Karpas-422 (cell line): ENCODE data around the gene BRSK1. TPM values are rescaled to one million over a fixed set of nuclear protein-coding genes. Genes with fewer than 3 reads are reported as not detected.

Experiments
- DNase-seq: peaks from one replicate; pipeline ENCODE4 v3.0.0-alpha.2; 2015
- H2AFZ ChIP-seq: fragments of 200-600 bp; sonication (generic); 2 replicates; pipeline ENCODE4 v1.6.1; 2014; ENCODE audit warnings: antibody characterized with exemption, low read length, mixed read lengths
- H3K27ac ChIP-seq: fragments of 200-600 bp; sonication (generic); 2 replicates; pipeline ENCODE4 v1.5.1; 2014; ENCODE audit warnings: mild to moderate bottlenecking, low read length, moderate library complexity
- H3K27me3 ChIP-seq: fragments of 200-600 bp; sonication (generic); 2 replicates; pipeline ENCODE4 v1.6.1; 2014; ENCODE audit warnings: low read length, mixed read lengths
- H3K36me3 ChIP-seq: fragments of 200-600 bp; sonication (generic); 2 replicates; pipeline ENCODE4 v1.6.1; 2014; ENCODE audit warnings: low read length, mixed read lengths; ENCODE audit not compliant: insufficient read depth
- H3K4me1 ChIP-seq: fragments of 200-600 bp; sonication (generic); 2 replicates; pipeline ENCODE4 v1.6.1; 2014; ENCODE audit warnings: mild to moderate bottlenecking, low read length, mixed read lengths
- H3K4me2 ChIP-seq: fragments of 200-600 bp; sonication (generic); 2 replicates; pipeline ENCODE4 v1.6.1; 2014; ENCODE audit warnings: low read length, low read depth, mild to moderate bottlenecking; ENCODE audit not compliant: poor library complexity, severe bottlenecking
- H3K4me3 ChIP-seq: fragments of 200-600 bp; sonication (generic); 2 replicates; pipeline ENCODE4 v1.5.1; 2014; ENCODE audit warnings: mild to moderate bottlenecking, antibody characterized with exemption, low read length, mixed read lengths
- H3K79me2 ChIP-seq: fragments of 200-600 bp; sonication (generic); 2 replicates; pipeline ENCODE4 v1.6.1; 2014; ENCODE audit warnings: mild to moderate bottlenecking, low read length, mixed read lengths
- H3K9ac ChIP-seq: fragments of 200-600 bp; sonication (generic); 2 replicates; pipeline ENCODE4 v1.6.0; 2014; ENCODE audit warnings: low read length
- H3K9me2 ChIP-seq: fragments of 200-600 bp; sonication (generic), shearing (Covaris generic); replicated peaks from 2 replicates; pipeline ENCODE4 v1.6.0; 2014; ENCODE audit warnings: mild to moderate bottlenecking, low read length, moderate library complexity; ENCODE audit not compliant: insufficient read depth
- H3K9me3 ChIP-seq: fragments of 300-700, 200-600 bp; sonication (generic); 2 replicates; pipeline ENCODE4 v1.6.1; 2014; ENCODE audit warnings: low read length, mixed read lengths
- H4K20me1 ChIP-seq: fragments of 200-600 bp; sonication (generic); 2 replicates; pipeline ENCODE4 v1.6.1; 2014; ENCODE audit warnings: mild to moderate bottlenecking, antibody characterized with exemption, low read length, low read depth; ENCODE audit not compliant: insufficient read depth
- total RNA-seq: library from RNA; depleted of rRNA; stranded (reverse); fragments of >200 nt; shearing (Covaris generic); gene quantifications from 2 replicates; pipeline ENCODE4 v1.2.3, GENCODE V29; 2014; ENCODE audit warnings: low replicate concordance; rRNA removed

BRSK1 gene
- 15.5 and 31.0 TPM in 2 replicates for total RNA-seq

GRCh38 chr19:55283548-55284377, at the start of gene BRSK1:
Gene BRSK1, plus strand, starts transcription at chr19:55283997. Its CDS starts 446 bp downstream, at chr19:55284443.
- Histone ChIP-seq H3K79me2 (peaks cover 8% of the 10 kb centered on the region), H3K9me3 (no peaks in the 10 kb centered on the region), H2AFZ (peak within 1 kb of the TSS; percentile 74; the same call in 1 of the 2 replicates), H3K27ac (peak within 1 kb of the TSS; percentile 35; the same call in 1 of the 2 replicates), H3K4me2 (peak within 1 kb of the TSS; percentile 58), H3K27me3 (no peaks in the 10 kb centered on the region), H3K9ac (peak within 1 kb of the TSS; percentile 72), H3K36me3 (no peaks in the 10 kb centered on the region), H3K4me3 (peak within 1 kb of the TSS; percentile 55; the same call in 1 of the 2 replicates), H3K9me2 (no peaks in the 10 kb centered on the region), H4K20me1 (no peaks in the 10 kb centered on the region), H3K4me1 (peaks cover 24% of the 10 kb centered on the region)
- peak; percentile 87 for DNase-seq

- Histone ChIP-seq H3K9ac (no peak overlapping the region), H3K4me1 (no peaks in the 10 kb centered on the region), H3K4me3 (no peak overlapping the region), H3K27me3 (no peaks in the 10 kb centered on the region), H3K4me2 (no peak overlapping the region), H3K79me2 (peaks cover 55% of the 10 kb centered on the region), H3K36me3 (peaks cover 80% of the 10 kb centered on the region), H3K9me2 (no peaks in the 10 kb centered on the region), H2AFZ (no peak overlapping the region), H3K27ac (no peak overlapping the region), H4K20me1 (peaks cover 60% of the 10 kb centered on the region), H3K9me3 (no peaks in the 10 kb centered on the region)
- DNase-seq = no peak
These were observed 45.8 kb upstream of the BRSK1 start for GRCh38 chr19:55238030-55238429.

GRCh38 chr19:55239004-55239403, 44.8 kb upstream of the BRSK1 start:
- H3K9me3 ChIP-seq = no peaks in the 10 kb centered on the region
- H3K9ac ChIP-seq = no peak overlapping the region
- H3K27me3 ChIP-seq = no peaks in the 10 kb centered on the region
- H2AFZ ChIP-seq = no peak overlapping the region
- H3K27ac ChIP-seq = no peak overlapping the region
- H3K79me2 ChIP-seq = peaks cover 54% of the 10 kb centered on the region
- no peaks in the 10 kb centered on the region for H3K4me1 ChIP-seq
- H3K4me3 ChIP-seq = no peak overlapping the region
- H4K20me1 ChIP-seq = peaks cover 61% of the 10 kb centered on the region
- DNase-seq = no peak
- H3K9me2 ChIP-seq = no peaks in the 10 kb centered on the region
- no peak overlapping the region for H3K4me2 ChIP-seq
- H3K36me3 ChIP-seq = peaks cover 74% of the 10 kb centered on the region

GRCh38 chr19:55240713-55241020, 43.1 kb upstream of the BRSK1 start:
- H3K4me1 ChIP-seq = no peaks in the 10 kb centered on the region
- H3K36me3 ChIP-seq = peaks cover 73% of the 10 kb centered on the region
- H2AFZ ChIP-seq = no peak overlapping the region
- DNase-seq = no peak
- H3K9me2 ChIP-seq = no peaks in the 10 kb centered on the region
- H4K20me1 ChIP-seq = peaks cover 66% of the 10 kb centered on the region
- no peaks in the 10 kb centered on the region for H3K27me3 ChIP-seq
- H3K4me3 ChIP-seq = no peak overlapping the region
- no peak overlapping the region for H3K9ac ChIP-seq
- no peak overlapping the region for H3K27ac ChIP-seq
- H3K9me3 ChIP-seq = no peaks in the 10 kb centered on the region
- H3K4me2 ChIP-seq = no peak overlapping the region
- peaks cover 57% of the 10 kb centered on the region for H3K79me2 ChIP-seq

GRCh38 chr19:55241143-55241934, 42.5 kb upstream of the BRSK1 start:
- Histone ChIP-seq H3K4me1 (no peaks in the 10 kb centered on the region), H3K9ac (no peak overlapping the region), H3K36me3 (peaks cover 73% of the 10 kb centered on the region), H3K9me2 (no peaks in the 10 kb centered on the region), H2AFZ (no peak overlapping the region), H3K27ac (no peak overlapping the region), H4K20me1 (peaks cover 65% of the 10 kb centered on the region), H3K9me3 (no peaks in the 10 kb centered on the region), H3K79me2 (peaks cover 58% of the 10 kb centered on the region), H3K27me3 (no peaks in the 10 kb centered on the region), H3K4me3 (no peak overlapping the region), H3K4me2 (no peak overlapping the region)
- no peak for DNase-seq

- H3K9ac ChIP-seq = no peak overlapping the region
- H3K79me2 ChIP-seq = peaks cover 57% of the 10 kb centered on the region
- H3K4me1 ChIP-seq = no peaks in the 10 kb centered on the region
- H3K4me3 ChIP-seq = no peak overlapping the region
- peaks cover 65% of the 10 kb centered on the region for H4K20me1 ChIP-seq
- no peaks in the 10 kb centered on the region for H3K9me2 ChIP-seq
- H2AFZ ChIP-seq = no peak overlapping the region
- DNase-seq = no peak
- H3K27ac ChIP-seq = no peak overlapping the region
- H3K4me2 ChIP-seq = no peak overlapping the region
- H3K36me3 ChIP-seq = peaks cover 70% of the 10 kb centered on the region
- no peaks in the 10 kb centered on the region for H3K27me3 ChIP-seq
- H3K9me3 ChIP-seq = no peaks in the 10 kb centered on the region
These were observed 41.8 kb upstream of the BRSK1 start for GRCh38 chr19:55241935-55242464.

GRCh38 chr19:55242517-55242916, 41.3 kb upstream of the BRSK1 start:
- no peaks in the 10 kb centered on the region for H3K4me1 ChIP-seq
- H3K79me2 ChIP-seq = peaks cover 59% of the 10 kb centered on the region
- no peak overlapping the region for H3K9ac ChIP-seq
- no peak overlapping the region for H3K27ac ChIP-seq
- H4K20me1 ChIP-seq = peaks cover 68% of the 10 kb centered on the region
- no peaks in the 10 kb centered on the region for H3K9me2 ChIP-seq
- peaks cover 65% of the 10 kb centered on the region for H3K36me3 ChIP-seq
- DNase-seq = no peak
- no peaks in the 10 kb centered on the region for H3K27me3 ChIP-seq
- no peak overlapping the region for H2AFZ ChIP-seq
- H3K4me2 ChIP-seq = no peak overlapping the region
- H3K4me3 ChIP-seq = no peak overlapping the region
- H3K9me3 ChIP-seq = no peaks in the 10 kb centered on the region
